Esophagus squamous epithelium (tissue), 4 donors: ENCODE results near the gene TTC21B.

Experiments
- POLR2A ChIP-seq, 4 donors: fragments of 450-650 bp; IDR thresholded peaks; one replicate each; pipeline ENCODE4 v1.6.1; 2017; ENCODE audit warnings: antibody characterized with exemption in 4 of 4, mild to moderate bottlenecking in 4 of 4, moderate library complexity in 3 of 4
- TF ChIP-seq, protein P1 (sequence below), 6 experiments: fragments of 450-650 bp in 4 of 6; fragments of 200-600 bp in 2 of 6; sonication (generic) in 2 of 6; IDR thresholded peaks; one replicate each; pipeline ENCODE4 v1.5.1; 2016 to 2019; ENCODE audit warnings: antibody characterized with exemption in 6 of 6, mild to moderate bottlenecking in 4 of 6, moderate library complexity in 4 of 6

DNA sequence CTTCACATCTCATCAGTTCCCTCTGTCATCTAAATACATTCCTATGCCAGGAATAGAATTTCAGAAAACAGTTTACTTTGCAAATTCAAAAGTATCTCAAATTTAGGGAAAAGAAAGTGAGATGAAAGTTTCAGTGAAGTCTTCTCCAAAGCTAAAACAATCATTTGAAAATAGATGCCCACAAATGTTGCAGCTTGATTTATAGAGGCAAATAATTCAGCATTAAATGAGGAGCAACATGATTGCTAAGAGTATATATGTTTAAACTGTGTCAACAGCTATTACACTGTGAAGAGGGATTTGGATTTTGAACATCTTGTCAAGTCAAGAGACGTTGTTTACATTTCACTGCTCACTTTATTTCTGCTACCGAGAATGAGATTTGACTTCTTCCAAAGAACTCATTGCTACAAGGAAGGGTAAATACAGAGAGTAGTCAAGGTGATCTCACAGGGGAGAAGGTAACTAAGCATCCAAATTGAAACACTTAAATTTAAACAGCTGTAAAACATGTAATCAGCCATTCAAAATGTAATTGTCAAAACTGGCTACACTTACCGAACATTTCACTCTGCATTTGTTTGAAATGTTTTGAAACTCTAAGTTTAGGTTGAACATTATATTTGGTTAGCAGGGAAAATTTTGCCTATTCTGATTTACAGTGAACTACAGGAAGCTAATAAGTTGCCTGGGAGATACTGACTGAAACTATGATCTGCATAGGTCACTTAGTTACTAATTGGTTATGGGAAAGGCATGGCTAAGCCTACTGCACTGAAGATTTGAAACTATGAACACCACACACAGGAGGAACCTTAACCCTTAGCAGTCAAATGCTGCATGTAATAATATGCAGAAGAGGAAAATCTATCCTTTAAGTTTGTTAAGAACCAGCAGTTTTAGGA is 126.3 kb downstream of the TTC21B start:
- TF ChIP-seq, protein P1, sequence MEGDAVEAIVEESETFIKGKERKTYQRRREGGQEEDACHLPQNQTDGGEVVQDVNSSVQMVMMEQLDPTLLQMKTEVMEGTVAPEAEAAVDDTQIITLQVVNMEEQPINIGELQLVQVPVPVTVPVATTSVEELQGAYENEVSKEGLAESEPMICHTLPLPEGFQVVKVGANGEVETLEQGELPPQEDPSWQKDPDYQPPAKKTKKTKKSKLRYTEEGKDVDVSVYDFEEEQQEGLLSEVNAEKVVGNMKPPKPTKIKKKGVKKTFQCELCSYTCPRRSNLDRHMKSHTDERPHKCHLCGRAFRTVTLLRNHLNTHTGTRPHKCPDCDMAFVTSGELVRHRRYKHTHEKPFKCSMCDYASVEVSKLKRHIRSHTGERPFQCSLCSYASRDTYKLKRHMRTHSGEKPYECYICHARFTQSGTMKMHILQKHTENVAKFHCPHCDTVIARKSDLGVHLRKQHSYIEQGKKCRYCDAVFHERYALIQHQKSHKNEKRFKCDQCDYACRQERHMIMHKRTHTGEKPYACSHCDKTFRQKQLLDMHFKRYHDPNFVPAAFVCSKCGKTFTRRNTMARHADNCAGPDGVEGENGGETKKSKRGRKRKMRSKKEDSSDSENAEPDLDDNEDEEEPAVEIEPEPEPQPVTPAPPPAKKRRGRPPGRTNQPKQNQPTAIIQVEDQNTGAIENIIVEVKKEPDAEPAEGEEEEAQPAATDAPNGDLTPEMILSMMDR (IDR thresholded peaks at IDR 0.05) = no peak
- TF ChIP-seq POLR2A (IDR thresholded peaks at IDR 0.05) = no peak
